Naive thymus-derived CD4-positive, alpha-beta T cell (primary cell): ENCODE data around the gene HMCES. TPM values are rescaled to one million over a fixed set of nuclear protein-coding genes. Genes with fewer than 3 reads are reported as not detected.
"Not testable (repeated sequence)": the region's sequence is repeated elsewhere in the genome, so short reads cannot be mapped to it uniquely, and the experiment has no call there.

Experiments
- ATAC-seq: fragments of 150-1000 bp; cut with Tn5 transposase; 2 replicates; pipeline ENCODE4 v1.10.0; 2021; ENCODE audit warnings: mild to moderate bottlenecking, moderate library complexity
- CTCF ChIA-PET: fragments of 350-600 bp; sonication (Branson Sonifier 250); formaldehyde crosslinking; loops from one replicate; lab custom pipeline; 2021; ENCODE audit warnings: antibody characterized with exemption; lab: Charles Lee
- POLR2A ChIA-PET: fragments of 350-600 bp; sonication (Branson Sonifier 250); formaldehyde crosslinking; loops from one replicate; lab custom pipeline; 2021; ENCODE audit warnings: antibody characterized with exemption, inconsistent platforms; lab: Charles Lee
- DNase-seq, 9 donors: peaks; one replicate each; pipeline versions ENCODE4 v3.0.0 to v3.0.0-alpha.2; 2020 to 2022; ENCODE audit warnings: mixed read lengths in 1 of 9
- H3K27ac ChIP-seq: one replicate; pipeline ENCODE4 v1.7.0; 2013; ENCODE audit warnings: mild to moderate bottlenecking, low read depth, low read length, moderate library complexity
- H3K27me3 ChIP-seq, 2 donors: one replicate each; pipeline ENCODE4 v1.7.0; 2013; ENCODE audit warnings: low read length in 2 of 2, mild to moderate bottlenecking in 2 of 2, moderate library complexity in 2 of 2; ENCODE audit not compliant: control insufficient read depth in 2 of 2, insufficient read depth in 2 of 2
- H3K36me3 ChIP-seq, 3 experiments: 1 replicate in 2 of 3; 2 replicates in 1 of 3; pipeline ENCODE4 v1.7.0; 2013; ENCODE audit warnings: low read length in 3 of 3, mild to moderate bottlenecking in 3 of 3, moderate library complexity in 1 of 3; ENCODE audit not compliant: insufficient read depth in 3 of 3, control insufficient read depth in 2 of 3
- H3K4me1 ChIP-seq, 2 donors: one replicate each; pipeline ENCODE4 v1.7.0; 2013; ENCODE audit warnings: low read length in 2 of 2, mild to moderate bottlenecking in 2 of 2, moderate library complexity in 1 of 2; ENCODE audit not compliant: control insufficient read depth in 2 of 2, insufficient read depth in 2 of 2
- H3K4me3 ChIP-seq: 2 replicates; pipeline ENCODE4 v1.7.0; 2013; ENCODE audit warnings: mild to moderate bottlenecking, low read length
- H3K9me3 ChIP-seq, 3 experiments: 1 replicate in 2 of 3; 2 replicates in 1 of 3; pipeline ENCODE4 v1.7.0; 2013; ENCODE audit warnings: low read length in 3 of 3; ENCODE audit not compliant: control insufficient read depth in 2 of 3
- H3K27ac Mint-ChIP-seq, 9 donors: one replicate each; pipeline ENCODE4 v1.8.0; 2020 to 2022; ENCODE audit warnings: mixed read lengths in 9 of 9, mild to moderate bottlenecking in 8 of 9, moderate library complexity in 5 of 9, inconsistent platforms in 2 of 9
- H3K27me3 Mint-ChIP-seq, 5 donors: one replicate each; pipeline ENCODE4 v1.8.0; 2021 to 2022; ENCODE audit warnings: mixed read lengths in 5 of 5, mild to moderate bottlenecking in 1 of 5
- H3K36me3 Mint-ChIP-seq, 5 donors: one replicate each; pipeline ENCODE4 v1.8.0; 2020 to 2022; ENCODE audit warnings: mixed read lengths in 5 of 5, mild to moderate bottlenecking in 3 of 5, inconsistent platforms in 1 of 5
- H3K4me1 Mint-ChIP-seq, 7 donors: one replicate each; pipeline ENCODE4 v1.8.0; 2020 to 2022; ENCODE audit warnings: mixed read lengths in 7 of 7, mild to moderate bottlenecking in 3 of 7, inconsistent platforms in 1 of 7
- H3K4me3 Mint-ChIP-seq, 10 donors: one replicate each; pipeline ENCODE4 v1.8.0; 2020 to 2022; ENCODE audit warnings: mild to moderate bottlenecking in 10 of 10, mixed read lengths in 10 of 10, moderate library complexity in 6 of 10, inconsistent platforms in 2 of 10
- H3K9me3 Mint-ChIP-seq, 11 donors: one replicate each; pipeline ENCODE4 v1.8.0; 2020 to 2022; ENCODE audit warnings: mixed read lengths in 11 of 11, mild to moderate bottlenecking in 4 of 11, inconsistent platforms in 1 of 11, moderate library complexity in 1 of 11
- intact Hi-C, 2 donors: fragments of 100-400 bp; cut with micrococcal nuclease; formaldehyde crosslinking; loops; one replicate each; pipeline ENCODE4 v1.15.1; 2023
- polyA plus RNA-seq, 2 donors: library from polyadenylated mRNA; unstranded; fragments of 300-500 nt; fragmentation: Illumina TruSeq; gene quantifications; one replicate each; pipeline ENCODE4 v1.2.3, GENCODE V29; 2021
- total RNA-seq, 6 experiments: library from RNA in 5 of 6; stranded (reverse) in 5 of 6; gene quantifications; 1 replicate in 5 of 6; 2 replicates in 1 of 6; pipeline ENCODE4 v1.2.3 and lab custom pipeline; 2021 to 2026

The HMCES gene
- total and polyA plus RNA-seq, 7 experiments from 2014 or later = 45.7 to 135 (median 56.3) TPM

- Mint-ChIP-seq H3K4me3 (no peak overlapping the region), H3K4me1 (peaks cover 0 to 3% (median 0%) of the 10 kb centered on the region in 7 donors), H3K27me3 (peaks cover 0 to 6% (median 0%) of the 10 kb centered on the region in 5 donors), H3K27ac (no peak overlapping the region), H3K36me3 (no peaks in the 10 kb centered on the region), H3K9me3 (no peaks in the 10 kb centered on the region)
- ChIA-PET CTCF (no interaction called here), POLR2A (interaction anchor here (0.8 to 1.3 kb wide), 2 partner anchors 11 to 456 kb away, joined by 3 to 4 read pairs; a partner anchor contains a TSS)
- ATAC-seq (no peak), DNase-seq (no peak)
- Histone ChIP-seq H3K36me3 (no peaks in the 10 kb centered on the region), H3K4me3 (no peak overlapping the region), H3K27ac (no peak overlapping the region), H3K27me3 (no peaks in the 10 kb centered on the region), H3K9me3 (no peaks in the 10 kb centered on the region), H3K4me1 (no peaks in the 10 kb centered on the region)
- intact Hi-C loops = no loop called here
Measured at GRCh38 chr3:129327510-129327909, 48.8 kb downstream of the HMCES start.

GRCh38 chr3:129329858-129330257, 51.2 kb downstream of the HMCES start:
- H3K27me3 Mint-ChIP-seq = peaks cover 0 to 8% (median 0%) of the 10 kb centered on the region in 5 donors
- intact Hi-C loops = no loop called here
- CTCF ChIA-PET = no interaction called here

GRCh38 chr3:129330409-129330808, 51.7 kb downstream of the HMCES start:
- Mint-ChIP-seq H3K4me1 (peaks cover 0 to 1% (median 0%) of the 10 kb centered on the region in 7 donors), H3K27ac (peak overlapping the region in 1 of 9 donors; percentile 21), H3K4me3 (no peak overlapping the region), H3K27me3 (peaks cover 0 to 8% (median 0%) of the 10 kb centered on the region in 5 donors), H3K9me3 (no peaks in the 10 kb centered on the region), H3K36me3 (no peaks in the 10 kb centered on the region)
- no peaks in the 10 kb centered on the region for H3K27me3 ChIP-seq
- ChIA-PET CTCF (no interaction called here), POLR2A (no interaction called here)
- no peaks in the 10 kb centered on the region for H3K9me3 ChIP-seq
- no peaks in the 10 kb centered on the region for H3K36me3 ChIP-seq
- intact Hi-C loops = no loop called here
- H3K27ac ChIP-seq = no peak overlapping the region
- no peaks in the 10 kb centered on the region for H3K4me1 ChIP-seq
- H3K4me3 ChIP-seq = no peak overlapping the region
- no peak for DNase-seq
- ATAC-seq = peak; percentile 32

More at GRCh38 chr3:129329858-129330257, 51.2 kb downstream of the HMCES start:
- DNase-seq (no peak), ATAC-seq (no peak)
- H3K4me1 Mint-ChIP-seq = peaks cover 0 to 1% (median 0%) of the 10 kb centered on the region in 7 donors
- no peak overlapping the region for H3K4me3 ChIP-seq
- H3K27me3 ChIP-seq = no peaks in the 10 kb centered on the region
- no peaks in the 10 kb centered on the region for H3K9me3 Mint-ChIP-seq
- POLR2A ChIA-PET = interaction anchor here (0.6 to 1.6 kb wide), 2 partner anchors 14 to 396 kb away, joined by 3 to 5 read pairs; a partner anchor contains a TSS
- no peaks in the 10 kb centered on the region for H3K9me3 ChIP-seq
- no peaks in the 10 kb centered on the region for H3K4me1 ChIP-seq
- H3K27ac Mint-ChIP-seq = no peak overlapping the region
- H3K36me3 ChIP-seq = no peaks in the 10 kb centered on the region
- H3K4me3 Mint-ChIP-seq = no peak overlapping the region
- H3K27ac ChIP-seq = no peak overlapping the region
- H3K36me3 Mint-ChIP-seq = no peaks in the 10 kb centered on the region

GRCh38 chr3:129333891-129334290, 55.2 kb downstream of the HMCES start:
- DNase-seq (no peak), ATAC-seq (no peak)
- H3K4me3 Mint-ChIP-seq = no peak overlapping the region
- H3K27ac Mint-ChIP-seq = no peak overlapping the region
- H3K36me3 Mint-ChIP-seq = no peaks in the 10 kb centered on the region
- H3K27me3 Mint-ChIP-seq = peaks cover 0 to 8% (median 0%) of the 10 kb centered on the region in 5 donors
- H3K27me3 ChIP-seq = no peaks in the 10 kb centered on the region
- H3K9me3 ChIP-seq = no peaks in the 10 kb centered on the region
- H3K27ac ChIP-seq = no peak overlapping the region
- H3K4me3 ChIP-seq = no peak overlapping the region
- intact Hi-C loops = no loop called here
- H3K4me1 ChIP-seq = no peaks in the 10 kb centered on the region
- peaks cover 0 to 6% (median 0%) of the 10 kb centered on the region in 7 donors for H3K4me1 Mint-ChIP-seq
- CTCF ChIA-PET = no interaction called here
- POLR2A ChIA-PET = interaction anchor here (2.8 kb wide), 1 partner anchor 17 kb away, joined by 11 read pairs; a partner anchor contains a TSS
- H3K36me3 ChIP-seq = no peaks in the 10 kb centered on the region
- no peaks in the 10 kb centered on the region for H3K9me3 Mint-ChIP-seq

GRCh38 chr3:129336093-129336706, 57.5 kb downstream of the HMCES start:
- Histone ChIP-seq H3K4me1 (no peaks in the 10 kb centered on the region), H3K27ac (no peak overlapping the region), H3K4me3 (no peak overlapping the region), H3K36me3 (no peaks in the 10 kb centered on the region), H3K27me3 (no peaks in the 10 kb centered on the region), H3K9me3 (no peaks in the 10 kb centered on the region)
- ChIA-PET CTCF (no interaction called here), POLR2A (interaction anchor here (2.8 kb wide), 1 partner anchor 20 kb away, joined by 11 read pairs; a partner anchor contains a TSS)
- H3K27me3 Mint-ChIP-seq = peaks cover 0 to 3% (median 0%) of the 10 kb centered on the region in 5 donors
- no peaks in the 10 kb centered on the region for H3K36me3 Mint-ChIP-seq
- no peaks in the 10 kb centered on the region for H3K9me3 Mint-ChIP-seq
- DNase-seq (no peak), ATAC-seq (no peak)
- intact Hi-C loops = no loop called here
- no peak overlapping the region for H3K27ac Mint-ChIP-seq
- H3K4me3 Mint-ChIP-seq = no peak overlapping the region
- H3K4me1 Mint-ChIP-seq = peaks cover 0 to 6% (median 0%) of the 10 kb centered on the region in 7 donors

- H3K36me3 Mint-ChIP-seq, H3K4me1 Mint-ChIP-seq, intact Hi-C loops, H3K4me1 ChIP-seq, DNase-seq, ATAC-seq, H3K27ac Mint-ChIP-seq, H3K4me3 Mint-ChIP-seq, H3K27ac ChIP-seq, H3K4me3 ChIP-seq, POLR2A ChIA-PET, H3K36me3 ChIP-seq, H3K9me3 Mint-ChIP-seq, H3K27me3 ChIP-seq, H3K9me3 ChIP-seq, CTCF ChIA-PET: not testable (repeated sequence)
- peaks cover 4 to 11% (median 6%) of the 10 kb centered on the region in 5 donors for H3K27me3 Mint-ChIP-seq
Measured at GRCh38 chr3:129337719-129338118, 59.0 kb downstream of the HMCES start.

GRCh38 chr3:129339186-129339585, 60.5 kb downstream of the HMCES start:
- POLR2A ChIA-PET, H3K9me3 ChIP-seq, H3K4me1 ChIP-seq, DNase-seq, H3K9me3 Mint-ChIP-seq, H3K27me3 ChIP-seq, H3K4me3 ChIP-seq, H3K27ac Mint-ChIP-seq, intact Hi-C loops, H3K27ac ChIP-seq, CTCF ChIA-PET, H3K36me3 ChIP-seq, H3K36me3 Mint-ChIP-seq, H3K4me1 Mint-ChIP-seq, ATAC-seq, H3K4me3 Mint-ChIP-seq: not testable (repeated sequence)
- peaks cover 11 to 22% (median 14%) of the 10 kb centered on the region in 5 donors for H3K27me3 Mint-ChIP-seq
